CD1c-positive myeloid dendritic cell (primary cell): ENCODE results near the gene TREX2.
A peak's percentile ranks its signal among the peaks of the same experiment; 100 is the strongest.

ENCODE experiments used
- DNase-seq: peaks from one replicate; pipeline ENCODE4 v3.0.0-alpha.2; 2016; ENCODE audit errors: extremely low spot score

Gene TREX2

GRCh38 chrX:153435845-153436244 is 10.0 kb downstream of the TREX2 start:
- no peak for DNase-seq

GRCh38 chrX:153434801-153435200 is 11.1 kb downstream of the TREX2 start:
- no peak for DNase-seq

- DNase-seq, result no peak
These were observed 12.0 kb downstream of the TREX2 start for GRCh38 chrX:153433781-153434285.

- no peak for DNase-seq
These were observed 12.6 kb downstream of the TREX2 start for GRCh38 chrX:153433161-153433680.

- no peak for DNase-seq
These were observed 15.1 kb downstream of the TREX2 start for GRCh38 chrX:153430796-153431195.

- no peak for DNase-seq
These were observed 19.7 kb downstream of the TREX2 start for GRCh38 chrX:153426204-153426603.

- no peak for DNase-seq
These were observed 22.2 kb downstream of the TREX2 start for GRCh38 chrX:153423652-153424051.

- DNase-seq, result no peak
These were observed 24.0 kb downstream of the TREX2 start for GRCh38 chrX:153421856-153422255.

GRCh38 chrX:153420851-153421599 is 24.8 kb downstream of the TREX2 start:
- no peak for DNase-seq

GRCh38 chrX:153417637-153418036 is 28.2 kb downstream of the TREX2 start:
- no peak for DNase-seq

- DNase-seq, result peak; percentile 37
These were observed 28.9 kb downstream of the TREX2 start for GRCh38 chrX:153416781-153417450.

- DNase-seq, result peak; percentile 50
These were observed 30.9 kb downstream of the TREX2 start for GRCh38 chrX:153414856-153415510.

- DNase-seq, result no peak
These were observed 32.1 kb downstream of the TREX2 start for GRCh38 chrX:153413731-153414130.

- no peak for DNase-seq
These were observed 32.8 kb downstream of the TREX2 start for GRCh38 chrX:153412746-153413720.

GRCh38 chrX:153411988-153412574 is 33.8 kb downstream of the TREX2 start:
- peak; percentile 46 for DNase-seq

- peak; percentile 69 for DNase-seq
These were observed 34.4 kb downstream of the TREX2 start, which contains the start of gene ZFP92 for GRCh38 chrX:153411255-153411987. TSS of gene ZFP92 (plus strand) at chrX:153411472. CDS start at chrX:153418323, 6,851 bp downstream.

- no peak for DNase-seq
These were observed 35.0 kb downstream of the TREX2 start for GRCh38 chrX:153410888-153411254.

- no peak for DNase-seq
These were observed 35.5 kb downstream of the TREX2 start for GRCh38 chrX:153410373-153410772.

GRCh38 chrX:153409414-153410101 is 36.3 kb downstream of the TREX2 start:
- DNase-seq, result no peak
